ES-I3 (cell line): ENCODE measurements around the gene TNFRSF8.

Experiments used
- H3K36me3 ChIP-seq: 2 replicates; pipeline ENCODE4 v1.6.1; 2013; ENCODE audit warnings: mild to moderate bottlenecking, low read length, control low read depth, moderate library complexity; ENCODE audit not compliant: insufficient read depth
- H3K4me1 ChIP-seq: 2 replicates; pipeline ENCODE4 v1.6.1; 2013; ENCODE audit warnings: mild to moderate bottlenecking, control low read depth, low read length; ENCODE audit not compliant: insufficient read depth
- H3K9ac ChIP-seq: 2 replicates; pipeline ENCODE4 v1.6.1; 2013; ENCODE audit warnings: low read depth, mild to moderate bottlenecking, low read length, moderate library complexity
- H3K9me3 ChIP-seq: 2 replicates; pipeline ENCODE4 v1.6.1; 2013; ENCODE audit warnings: mild to moderate bottlenecking, low read length, moderate library complexity; ENCODE audit not compliant: control insufficient read depth, insufficient read depth

Gene TNFRSF8

GRCh38 chr1:12158357-12159092 lies 95.4 kb downstream of the TNFRSF8 start:
- no peak overlapping the region for H3K9ac ChIP-seq
- peaks cover 30% of the 10 kb centered on the region; the same call in 1 of the 2 replicates for H3K4me1 ChIP-seq
- H3K36me3 ChIP-seq, result no peaks in the 10 kb centered on the region

GRCh38 chr1:12159816-12160215 lies 96.7 kb downstream of the TNFRSF8 start:
- Histone ChIP-seq H3K9me3 (no peaks in the 10 kb centered on the region), H3K9ac (no peak overlapping the region), H3K4me1 (peaks cover 29% of the 10 kb centered on the region; the same call in 1 of the 2 replicates), H3K36me3 (no peaks in the 10 kb centered on the region)

More at GRCh38 chr1:12158357-12159092, 95.4 kb downstream of the TNFRSF8 start:
- H3K9me3 ChIP-seq, result no peaks in the 10 kb centered on the region

DNA sequence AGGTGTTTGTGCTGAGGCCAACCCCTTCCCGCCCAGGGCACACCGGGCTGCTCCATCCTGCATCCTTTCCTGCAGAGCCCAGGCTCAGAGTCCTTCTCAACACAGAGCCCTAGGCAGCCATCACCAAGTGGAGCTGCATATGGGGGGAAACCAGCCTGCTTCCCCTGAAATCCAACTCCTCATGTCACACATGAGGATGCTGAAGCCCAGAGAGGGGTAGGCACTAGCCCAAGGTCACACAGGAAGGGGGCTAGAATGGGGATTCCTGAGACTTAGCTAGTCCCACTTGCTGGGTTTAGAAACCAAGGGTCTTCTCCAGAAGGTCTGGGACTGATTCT lies 98.2 kb downstream of the TNFRSF8 start:
- Histone ChIP-seq H3K9ac (no peak overlapping the region), H3K36me3 (no peaks in the 10 kb centered on the region), H3K9me3 (no peaks in the 10 kb centered on the region), H3K4me1 (peaks cover 29% of the 10 kb centered on the region; the same call in 1 of the 2 replicates)

DNA sequence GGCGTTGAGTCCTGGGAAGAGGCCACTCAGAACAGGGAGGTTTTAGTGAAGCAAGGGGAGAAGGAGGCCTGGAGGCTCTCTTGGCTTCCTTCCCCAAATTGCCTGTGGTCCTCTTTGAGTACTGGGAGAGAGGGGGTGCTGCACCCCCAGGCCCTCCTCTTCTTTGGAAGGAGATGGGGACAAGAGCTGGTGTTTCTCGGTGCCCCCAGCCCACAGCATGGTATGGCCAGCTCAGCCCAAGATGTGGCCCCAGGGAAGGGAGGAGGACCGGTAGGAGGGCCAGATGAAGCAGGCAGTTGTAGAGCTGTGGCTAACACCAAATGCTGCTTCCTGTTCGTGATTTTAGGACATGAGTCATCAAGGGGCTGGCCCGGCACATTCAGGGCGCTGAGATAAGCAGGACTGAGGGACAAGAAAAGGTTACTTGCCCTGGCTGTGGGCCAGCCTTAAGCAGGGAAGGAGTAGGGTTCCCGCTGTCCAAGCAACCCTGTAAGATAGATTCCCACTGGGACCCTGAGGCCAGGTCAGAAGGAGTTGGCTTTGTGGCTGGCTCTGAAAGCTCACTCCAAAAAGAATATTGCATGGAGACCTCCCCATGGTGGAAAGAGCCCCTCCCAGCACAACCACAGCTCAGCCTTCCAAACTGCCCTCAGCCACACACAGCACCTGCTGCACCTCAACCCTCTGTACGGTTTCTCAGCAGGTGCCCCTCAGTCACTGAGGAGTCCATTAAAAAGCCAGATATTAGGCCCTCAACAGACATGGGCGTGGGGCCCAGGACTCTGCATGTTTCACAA lies 98.8 kb downstream of the TNFRSF8 start:
- Histone ChIP-seq H3K9me3 (no peaks in the 10 kb centered on the region), H3K4me1 (peaks cover 29% of the 10 kb centered on the region; the same call in 1 of the 2 replicates), H3K9ac (no peak overlapping the region)

GRCh38 chr1:12162459-12163137 lies 99.5 kb downstream of the TNFRSF8 start:
- H3K9me3 ChIP-seq, result no peaks in the 10 kb centered on the region
- peaks cover 24% of the 10 kb centered on the region; the same call in 1 of the 2 replicates for H3K4me1 ChIP-seq
- no peak overlapping the region for H3K9ac ChIP-seq
- no peaks in the 10 kb centered on the region for H3K36me3 ChIP-seq

More for the DNA sequence above, 98.8 kb downstream of the TNFRSF8 start:
- H3K36me3 ChIP-seq, result no peaks in the 10 kb centered on the region

DNA sequence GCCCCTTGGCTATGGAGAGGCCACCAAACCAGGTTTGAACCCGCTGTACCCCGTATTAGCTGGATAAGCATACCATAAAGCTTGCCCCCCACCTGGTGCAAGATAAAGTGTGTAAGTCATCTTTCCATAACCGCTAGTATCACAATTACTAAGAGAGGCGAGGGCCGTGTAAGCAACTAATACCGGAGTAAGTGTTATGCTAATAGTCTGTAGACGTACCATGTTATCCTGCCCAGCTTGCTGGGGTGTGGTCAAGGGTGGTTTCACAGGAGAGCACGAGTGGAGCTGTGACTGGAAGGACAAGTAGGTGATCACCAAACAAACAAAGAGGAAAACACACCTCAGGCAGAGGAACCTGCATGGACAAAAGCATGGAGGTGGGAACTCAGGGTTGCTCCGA lies 100.1 kb downstream of the TNFRSF8 start:
- Histone ChIP-seq H3K36me3 (no peaks in the 10 kb centered on the region), H3K9ac (no peak overlapping the region), H3K9me3 (no peaks in the 10 kb centered on the region), H3K4me1 (peaks cover 24% of the 10 kb centered on the region; the same call in 1 of the 2 replicates)

DNA sequence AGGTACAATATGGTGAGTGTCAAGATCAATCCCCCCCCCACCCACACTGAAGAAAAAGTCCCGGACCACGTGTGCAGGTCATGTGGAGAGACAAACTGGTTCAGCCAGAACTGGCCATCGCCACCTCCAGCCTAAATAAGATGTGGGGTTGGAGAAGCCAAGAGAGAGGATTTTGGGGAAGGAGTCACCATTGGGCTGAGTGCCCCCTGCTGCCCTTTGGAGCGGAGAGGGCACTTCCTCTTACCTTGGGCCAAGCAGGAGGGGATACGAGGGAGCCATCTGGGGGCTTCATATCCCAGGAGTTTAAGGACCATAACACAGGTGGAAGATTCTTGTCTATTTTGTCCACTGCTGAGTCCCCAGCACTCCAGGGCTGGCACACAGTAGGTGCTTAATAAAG lies 101.1 kb downstream of the TNFRSF8 start:
- no peak overlapping the region for H3K9ac ChIP-seq
- H3K9me3 ChIP-seq, result no peaks in the 10 kb centered on the region
- H3K4me1 ChIP-seq, result peaks cover 19% of the 10 kb centered on the region; the same call in 1 of the 2 replicates
- no peaks in the 10 kb centered on the region for H3K36me3 ChIP-seq

DNA sequence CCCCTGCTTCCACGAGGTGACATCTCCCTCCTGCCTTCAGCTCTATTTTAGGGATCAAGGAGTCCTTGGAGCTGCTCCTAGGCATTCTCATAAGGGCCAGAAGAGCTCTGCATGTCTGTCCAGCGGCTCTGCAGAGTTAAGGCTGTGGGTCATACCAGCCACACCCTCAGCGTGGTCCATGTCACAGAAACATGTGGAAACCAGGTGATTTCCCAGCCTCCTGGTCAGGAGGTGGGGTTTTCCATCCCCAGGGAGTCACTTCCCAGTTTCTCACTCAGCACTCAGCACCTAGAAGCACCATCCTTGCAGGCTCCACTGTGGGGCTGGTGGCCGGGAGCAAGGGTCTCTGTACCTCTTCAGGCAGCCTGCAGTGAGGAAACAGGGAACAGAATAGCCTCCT lies 102.2 kb downstream of the TNFRSF8 start:
- H3K36me3 ChIP-seq, result no peaks in the 10 kb centered on the region
- H3K4me1 ChIP-seq, result peaks cover 19% of the 10 kb centered on the region; the same call in 1 of the 2 replicates
- no peaks in the 10 kb centered on the region for H3K9me3 ChIP-seq
- no peak overlapping the region for H3K9ac ChIP-seq

- Histone ChIP-seq H3K9me3 (no peaks in the 10 kb centered on the region), H3K9ac (peak within 1 kb of the TSS; percentile 43; the same call in 1 of the 2 replicates), H3K36me3 (no peaks in the 10 kb centered on the region), H3K4me1 (peaks cover 10% of the 10 kb centered on the region; the same call in 1 of the 2 replicates)
These were observed 103.9 kb downstream of the TNFRSF8 start, which contains the start of gene TNFRSF1B for GRCh38 chr1:12166834-12167492. Gene TNFRSF1B (plus strand): TSS chr1:12166991. CDS start chr1:12167092, 101 bp downstream.

- H3K36me3 ChIP-seq, result no peaks in the 10 kb centered on the region
- peaks cover 8% of the 10 kb centered on the region; the same call in 1 of the 2 replicates for H3K4me1 ChIP-seq
- no peaks in the 10 kb centered on the region for H3K9me3 ChIP-seq
- peak overlapping the region; percentile 43; the same call in 1 of the 2 replicates for H3K9ac ChIP-seq
These were observed 104.7 kb downstream of the TNFRSF8 start for GRCh38 chr1:12167493-12168429.

- no peak overlapping the region for H3K9ac ChIP-seq
- no peaks in the 10 kb centered on the region for H3K9me3 ChIP-seq
- peaks cover 8% of the 10 kb centered on the region; the same call in 1 of the 2 replicates for H3K4me1 ChIP-seq
- no peaks in the 10 kb centered on the region for H3K36me3 ChIP-seq
These were observed 105.5 kb downstream of the TNFRSF8 start for GRCh38 chr1:12168451-12169160.

DNA sequence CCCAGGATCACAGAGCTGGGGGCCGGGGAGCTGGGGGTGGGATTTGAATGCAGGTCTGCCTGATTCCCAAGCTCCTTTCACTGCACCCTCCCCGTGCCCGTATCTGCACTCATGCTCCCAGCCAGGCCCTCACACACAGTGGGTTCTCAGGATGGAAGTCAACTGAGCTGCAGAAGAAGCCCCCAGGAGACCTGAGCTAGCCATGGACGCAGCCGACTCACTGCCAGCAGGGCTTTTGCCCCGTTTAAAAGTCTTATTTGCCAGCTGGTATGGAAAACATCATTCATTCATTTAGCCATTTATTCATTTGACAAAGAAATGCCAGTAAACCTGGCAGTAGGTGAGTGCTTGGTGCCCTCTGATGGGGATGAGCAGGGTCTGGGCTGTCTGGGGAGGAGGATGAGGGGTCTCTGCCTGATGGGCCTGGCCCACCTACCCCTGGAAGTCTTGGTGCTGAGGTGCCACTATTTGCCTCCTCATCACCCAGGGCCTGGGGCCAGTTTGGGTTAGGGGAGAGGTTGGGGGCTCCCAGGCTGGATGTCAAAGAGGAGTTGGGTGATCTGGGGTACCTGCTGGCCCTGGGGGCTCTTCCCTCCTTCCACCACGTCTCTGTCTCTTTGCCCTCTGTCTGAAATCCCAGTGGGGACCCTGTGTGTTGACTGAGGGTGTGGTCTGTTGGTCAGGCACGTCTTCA lies 106.5 kb downstream of the TNFRSF8 start:
- no peaks in the 10 kb centered on the region for H3K9me3 ChIP-seq
- H3K4me1 ChIP-seq, result peaks cover 9% of the 10 kb centered on the region; the same call in 1 of the 2 replicates
- H3K36me3 ChIP-seq, result no peaks in the 10 kb centered on the region
- no peak overlapping the region for H3K9ac ChIP-seq
